HepG2 (cell line): Measurements from ENCODE around the gene HTRA2. TPM values are rescaled to one million over a fixed set of nuclear protein-coding genes. Genes with fewer than 3 reads are reported as not detected.

Experiments used
- ARID4A ChIP-seq: sonication (generic); formaldehyde crosslinking; IDR thresholded peaks from 2 replicates; pipeline ENCODE4 v1.5.0; 2020; ENCODE audit warnings: mild to moderate bottlenecking, missing genetic modification reagents, borderline replicate concordance
- ATF7 ChIP-seq, 2 experiments: fragments of 450-650 bp in 1 of 2; sonication (generic) in 1 of 2; formaldehyde crosslinking in 1 of 2; IDR thresholded peaks; 2 replicates each; pipeline versions ENCODE4 v1.4.0 to v1.6.1; 2016 to 2020; ENCODE audit warnings: antibody characterized with exemption in 1 of 2, mild to moderate bottlenecking in 1 of 2, missing genetic modification reagents in 1 of 2
- CHD2 ChIP-seq: IDR thresholded peaks from 2 replicates; pipeline ENCODE4 v1.6.1; 2011; ENCODE audit warnings: low read depth, low read length, improper control_type of control experiment
- EP300 ChIP-seq, 3 experiments: sonication (generic) in 1 of 3; formaldehyde crosslinking in 1 of 3; IDR thresholded peaks; 2 replicates each; pipeline versions ENCODE4 v1.5.1 to v1.6.1; 2011 to 2020; ENCODE audit warnings: low read depth in 2 of 3, low read length in 2 of 3, borderline replicate concordance in 1 of 3, improper control_type of control experiment in 1 of 3, mild to moderate bottlenecking in 1 of 3, missing genetic modification reagents in 1 of 3, moderate library complexity in 1 of 3
- FOXJ3 ChIP-seq: sonication (generic); formaldehyde crosslinking; IDR thresholded peaks from 2 replicates; pipeline ENCODE4 v1.4.0; 2020; ENCODE audit warnings: missing genetic modification reagents, mild to moderate bottlenecking, borderline replicate concordance
- HOXD1 ChIP-seq: sonication (generic); formaldehyde crosslinking; IDR thresholded peaks from 2 replicates; pipeline ENCODE4 v1.5.0; 2020; ENCODE audit warnings: missing genetic modification reagents
- KLF15 ChIP-seq: sonication (generic); formaldehyde crosslinking; IDR thresholded peaks from 2 replicates; pipeline ENCODE4 v1.8.1; 2023; ENCODE audit warnings: borderline replicate concordance, mild to moderate bottlenecking, inconsistent platforms, missing genetic modification reagents, mixed read lengths
- NFATC3 ChIP-seq: sonication (generic); formaldehyde crosslinking; IDR thresholded peaks from 2 replicates; pipeline ENCODE4 v1.5.1; 2020; ENCODE audit warnings: mild to moderate bottlenecking, missing genetic modification reagents
- SAFB2 ChIP-seq: sonication (generic); formaldehyde crosslinking; IDR thresholded peaks from 2 replicates; pipeline ENCODE4 v1.5.1; 2020; ENCODE audit warnings: missing genetic modification reagents, low read depth, mild to moderate bottlenecking, borderline replicate concordance
- SOX5 ChIP-seq: IDR thresholded peaks from 2 replicates; pipeline ENCODE4 v1.6.1; 2016; ENCODE audit warnings: borderline replicate concordance
- SP4 ChIP-seq: sonication (generic); formaldehyde crosslinking; IDR thresholded peaks from 2 replicates; pipeline ENCODE4 v1.8.1; 2023; ENCODE audit warnings: mild to moderate bottlenecking, missing genetic modification reagents
- U2AF1 ChIP-seq: fragments of 200-400 bp; formaldehyde crosslinking; optimal IDR thresholded peaks from 2 replicates; pipeline ENCODE3; 2017; ENCODE audit warnings: mild to moderate bottlenecking, low read depth, low read length
- ZBTB25 ChIP-seq: IDR thresholded peaks from 2 replicates; pipeline ENCODE4 v1.6.1; 2018; ENCODE audit warnings: missing genetic modification reagents
- ZBTB44 ChIP-seq: sonication (generic); formaldehyde crosslinking; IDR thresholded peaks from 2 replicates; pipeline ENCODE4 v1.4.0; 2020; ENCODE audit warnings: missing genetic modification reagents
- ZEB1 ChIP-seq: IDR thresholded peaks from 2 replicates; pipeline ENCODE4 v1.6.1; 2012; ENCODE audit warnings: mild to moderate bottlenecking, low read depth, inconsistent platforms; ENCODE audit not compliant: insufficient replicate concordance
- ZFP82 ChIP-seq: sonication (generic); formaldehyde crosslinking; IDR thresholded peaks from 2 replicates; pipeline ENCODE4 v1.5.1; 2020; ENCODE audit warnings: mild to moderate bottlenecking, missing genetic modification reagents, borderline replicate concordance
- ZNF18 ChIP-seq: sonication (generic); formaldehyde crosslinking; IDR thresholded peaks from 2 replicates; pipeline ENCODE4 v1.8.0; 2022; ENCODE audit warnings: mild to moderate bottlenecking, missing genetic modification reagents; ENCODE audit not compliant: insufficient replicate concordance
- ZNF788 ChIP-seq: sonication (generic); formaldehyde crosslinking; IDR thresholded peaks from 2 replicates; pipeline ENCODE4 v1.5.0; 2020; ENCODE audit warnings: mild to moderate bottlenecking, missing genetic modification reagents, borderline replicate concordance
- polyA plus RNA-seq, 8 experiments: library from polyadenylated mRNA; depleted of rRNA in 3 of 8; stranded (reverse) in 7 of 8; unstranded in 1 of 8; fragments of >200 nt; fragmentation: Illumina TruSeq in 4 of 8; extraction: Trizol in 4 of 8; gene quantifications; 2 replicates each; pipeline versions ENCODE4 v1.2.1 to v1.2.3, GENCODE V29; 2011 to 2016; ENCODE audit warnings: low read depth in 4 of 8, missing spikeins in 1 of 8, mixed read lengths in 1 of 8; ENCODE audit not compliant: insufficient read depth in 1 of 8
- total RNA-seq, 5 experiments: library from RNA; depleted of rRNA; stranded (reverse); fragments of >200 nt; fragmentation: Illumina TruSeq; extraction: Trizol; gene quantifications; 2 replicates each; pipeline ENCODE4 v1.2.3, GENCODE V29; 2016; ENCODE audit warnings: low read depth in 1 of 5

The HTRA2 gene
- total and polyA plus RNA-seq, 2 of the 13 experiments (the other 11 are each of a cell fraction or from before 2014, with no cell fraction given) = 47.7 to 50.3 TPM

- TF ChIP-seq EP300 (IDR thresholded peaks at IDR 0.05; ENCODE audit: low read depth in 2 of 2, low read length in 2 of 2) = 0 out of 4 replicates have a peak, but pooled peaks of 1 of the 2 experiments have one; percentile 31
- TF ChIP-seq EP300 (CRISPR knock-in tag; IDR thresholded peaks at IDR 0.05; ENCODE audit: borderline replicate concordance) = 0 out of 2 replicates have a peak, but pooled peaks have one; percentile 30
- TF ChIP-seq ZBTB44 (CRISPR knock-in tag) = no peak
- peak; percentile 68; the same call in 1 of the 2 replicates for TF ChIP-seq KLF15 (CRISPR knock-in tag)
- peak; percentile 86 for TF ChIP-seq U2AF1
- peak; percentile 95 for TF ChIP-seq ARID4A
- peak; percentile 37 for TF ChIP-seq ZNF18 (CRISPR knock-in tag)
- peak; percentile 33 for TF ChIP-seq ZEB1
- TF ChIP-seq SP4 (CRISPR knock-in tag) = peak; percentile 77
- TF ChIP-seq NFATC3 = peak; percentile 81; the same call in 1 of the 2 replicates
- TF ChIP-seq ZBTB25 = peak; percentile 96
- TF ChIP-seq SAFB2 = peak; percentile 21
- peak; percentile 38; the same call in 1 of the 2 replicates for TF ChIP-seq SOX5 (CRISPR knock-in tag)
- TF ChIP-seq ATF7 (IDR thresholded peaks at IDR 0.05) = no peak
- no peak; the same call in none of the 2 replicates for TF ChIP-seq ATF7 (CRISPR knock-in tag; IDR thresholded peaks at IDR 0.05)
- no peak for TF ChIP-seq CHD2
- TF ChIP-seq FOXJ3 (CRISPR knock-in tag) = peak; percentile 66; the same call in 1 of the 2 replicates
- peak; percentile 50; the same call in 1 of the 2 replicates for TF ChIP-seq HOXD1 (CRISPR knock-in tag)
- TF ChIP-seq ZNF788 (CRISPR knock-in tag) = peak; percentile 81
- peak; percentile 93; the same call in 1 of the 2 replicates for TF ChIP-seq ZFP82 (CRISPR knock-in tag)
Observed at GRCh38 chr2:74482801-74483674, 46.7 kb upstream of the HTRA2 start, which contains the start of the genes CCDC142 and TTC31 (continued).
